GM19035 (cell line): Measurements from ENCODE around the gene ABCC6.
"Not testable (repeated sequence)": the region's sequence is repeated elsewhere in the genome, so short reads cannot be mapped to it uniquely, and the experiment has no call there.

Source experiments
- ATAC-seq: cut with Tn5 transposase; IDR thresholded peaks from one replicate; pipeline ENCODE4 v1.9.1; 2021; ENCODE audit not compliant: unreplicated experiment

ABCC6 gene

GRCh38 chr16:16222850-16223661 lies at the start of gene ABCC6:
TSS of gene ABCC6 (minus strand) at chr16:16223494. CDS start at chr16:16223434, 60 bp downstream.
- ATAC-seq, result not testable (repeated sequence)

GRCh38 chr16:16272573-16273221 lies 49.4 kb upstream of the ABCC6 start:
- ATAC-seq, result not testable (repeated sequence)

GRCh38 chr16:16271658-16272057 lies 48.4 kb upstream of the ABCC6 start:
- ATAC-seq, result not testable (repeated sequence)

- not testable (repeated sequence) for ATAC-seq
These were observed 45.0 kb upstream of the ABCC6 start for GRCh38 chr16:16268185-16268808.

GRCh38 chr16:16267708-16268107 lies 44.4 kb upstream of the ABCC6 start:
- not testable (repeated sequence) for ATAC-seq

- not testable (repeated sequence) for ATAC-seq
These were observed 41.8 kb upstream of the ABCC6 start for GRCh38 chr16:16265044-16265443.

- not testable (repeated sequence) for ATAC-seq
These were observed 40.7 kb upstream of the ABCC6 start for GRCh38 chr16:16263947-16264346.

GRCh38 chr16:16262954-16263555 lies 39.8 kb upstream of the ABCC6 start:
- ATAC-seq, result not testable (repeated sequence)

- ATAC-seq, result not testable (repeated sequence)
These were observed 36.7 kb upstream of the ABCC6 start for GRCh38 chr16:16259971-16260370.

- not testable (repeated sequence) for ATAC-seq
These were observed 35.5 kb upstream of the ABCC6 start for GRCh38 chr16:16258822-16259221.

GRCh38 chr16:16257301-16257923 lies 34.1 kb upstream of the ABCC6 start:
- ATAC-seq, result not testable (repeated sequence)

GRCh38 chr16:16252377-16252776 lies 29.1 kb upstream of the ABCC6 start:
- ATAC-seq, result not testable (repeated sequence)

GRCh38 chr16:16249621-16250330 lies 26.5 kb upstream of the ABCC6 start:
- ATAC-seq, result not testable (repeated sequence)

- not testable (repeated sequence) for ATAC-seq
These were observed 24.1 kb upstream of the ABCC6 start for GRCh38 chr16:16247439-16247838.

- ATAC-seq, result not testable (repeated sequence)
These were observed 23.4 kb upstream of the ABCC6 start for GRCh38 chr16:16246578-16247262.

GRCh38 chr16:16243886-16244285 lies 20.6 kb upstream of the ABCC6 start:
- not testable (repeated sequence) for ATAC-seq

- not testable (repeated sequence) for ATAC-seq
These were observed 17.4 kb upstream of the ABCC6 start for GRCh38 chr16:16240667-16241066.

- ATAC-seq, result not testable (repeated sequence)
These were observed 14.4 kb upstream of the ABCC6 start for GRCh38 chr16:16237738-16238137.

GRCh38 chr16:16237071-16237470 lies 13.8 kb upstream of the ABCC6 start:
- not testable (repeated sequence) for ATAC-seq
